H9 (cell line): ENCODE results near the gene KIF6. TPM values are rescaled to one million over a fixed set of nuclear protein-coding genes. Genes with fewer than 3 reads are reported as not detected.

Experiments used
- DNase-seq: peaks from one replicate; pipeline ENCODE4 v3.0.0-alpha.2; 2017
- H2AFZ ChIP-seq: one replicate; pipeline ENCODE4 v1.6.1; 2013; ENCODE audit warnings: mild to moderate bottlenecking, low read length, control low read depth, moderate library complexity
- H2AK5ac ChIP-seq: 2 replicates; pipeline ENCODE4 v1.6.1; 2013; ENCODE audit warnings: low read length, control low read depth, mixed read lengths; ENCODE audit not compliant: insufficient read length
- H2BK120ac ChIP-seq: one replicate; pipeline ENCODE4 v1.6.1; 2013; ENCODE audit warnings: low read depth, mild to moderate bottlenecking, low read length, control low read depth, inconsistent platforms; ENCODE audit not compliant: poor library complexity, severe bottlenecking
- H2BK12ac ChIP-seq: 2 replicates; pipeline ENCODE4 v1.6.1; 2013; ENCODE audit warnings: low read length, control low read depth, mixed read lengths, low read depth; ENCODE audit not compliant: insufficient read length
- H2BK15ac ChIP-seq: 2 replicates; pipeline ENCODE4 v1.6.1; 2013; ENCODE audit warnings: low read depth, low read length, control low read depth
- H2BK20ac ChIP-seq: one replicate; pipeline ENCODE4 v1.6.1; 2013; ENCODE audit warnings: low read depth, mild to moderate bottlenecking, low read length, control low read depth, inconsistent platforms; ENCODE audit not compliant: poor library complexity, severe bottlenecking
- H2BK5ac ChIP-seq: 2 replicates; pipeline ENCODE4 v1.6.1; 2013; ENCODE audit warnings: low read length, control low read depth, mixed read lengths; ENCODE audit not compliant: insufficient read length
- H3K14ac ChIP-seq: 2 replicates; pipeline ENCODE4 v1.6.1; 2013; ENCODE audit warnings: low read length, control low read depth; ENCODE audit not compliant: insufficient read depth
- H3K18ac ChIP-seq: 2 replicates; pipeline ENCODE4 v1.6.1; 2013; ENCODE audit warnings: low read depth, mild to moderate bottlenecking, mixed read lengths, low read length, control low read depth; ENCODE audit not compliant: insufficient read length
- H3K23ac ChIP-seq: 2 replicates; pipeline ENCODE4 v1.6.1; 2013; ENCODE audit warnings: low read length, control low read depth, mixed read lengths, low read depth; ENCODE audit not compliant: insufficient read length
- H3K23me2 ChIP-seq: 2 replicates; pipeline ENCODE4 v1.6.1; 2013; ENCODE audit warnings: low read depth, mild to moderate bottlenecking, mixed read lengths, low read length, control low read depth; ENCODE audit not compliant: insufficient read length, poor library complexity, severe bottlenecking
- H3K27ac ChIP-seq: 2 replicates; pipeline ENCODE4 v1.5.1; 2013; ENCODE audit warnings: low read length, control low read depth, mixed read lengths, low read depth; ENCODE audit not compliant: insufficient read length
- H3K27me3 ChIP-seq: 2 replicates; pipeline ENCODE4 v1.6.1; 2013; ENCODE audit warnings: low read length, control low read depth, inconsistent platforms; ENCODE audit not compliant: insufficient read depth
- H3K4ac ChIP-seq: 2 replicates; pipeline ENCODE4 v1.6.1; 2013; ENCODE audit warnings: low read depth, mild to moderate bottlenecking, control low read depth, inconsistent platforms, low read length, moderate library complexity
- H3K4me1 ChIP-seq: 2 replicates; pipeline ENCODE4 v1.6.1; 2013; ENCODE audit warnings: low read length, control low read depth, inconsistent platforms; ENCODE audit not compliant: insufficient read depth
- H3K4me2 ChIP-seq: 2 replicates; pipeline ENCODE4 v1.6.1; 2013; ENCODE audit warnings: low read length, control low read depth, mixed read lengths; ENCODE audit not compliant: insufficient read length, insufficient read depth
- H3K56ac ChIP-seq: 2 replicates; pipeline ENCODE4 v1.6.1; 2013; ENCODE audit warnings: low read depth, mild to moderate bottlenecking, mixed read lengths, low read length, control low read depth; ENCODE audit not compliant: insufficient read length
- H3K79me1 ChIP-seq: 2 replicates; pipeline ENCODE4 v1.6.1; 2013; ENCODE audit warnings: low read depth, mild to moderate bottlenecking, moderate library complexity, low read length, control low read depth, inconsistent platforms; ENCODE audit not compliant: insufficient read depth, poor library complexity, severe bottlenecking
- H3K79me2 ChIP-seq: 2 replicates; pipeline ENCODE4 v1.6.1; 2013; ENCODE audit warnings: low read length, control low read depth, inconsistent platforms; ENCODE audit not compliant: insufficient read depth
- H3K9ac ChIP-seq: 2 replicates; pipeline ENCODE4 v1.6.1; 2013; ENCODE audit warnings: low read length, control low read depth, mixed read lengths; ENCODE audit not compliant: insufficient read length; ENCODE audit errors: extremely low read depth
- H3K9me3 ChIP-seq: one replicate; pipeline ENCODE4 v1.6.1; 2013; ENCODE audit warnings: low read depth, low read length, inconsistent platforms; ENCODE audit not compliant: control insufficient read depth
- H3T11ph ChIP-seq: one replicate; pipeline ENCODE4 v1.6.1; 2013; ENCODE audit warnings: mild to moderate bottlenecking, low read length, control low read depth, inconsistent platforms
- H4K20me1 ChIP-seq: one replicate; pipeline ENCODE4 v1.6.1; 2013; ENCODE audit not compliant: control insufficient read depth, insufficient read length, insufficient read depth
- H4K5ac ChIP-seq: 2 replicates; pipeline ENCODE4 v1.6.1; 2013; ENCODE audit warnings: low read depth, mild to moderate bottlenecking, mixed read lengths, low read length, control low read depth; ENCODE audit not compliant: insufficient read length
- H4K8ac ChIP-seq: replicated peaks from 2 replicates; pipeline ENCODE4 v1.6.1; 2013; ENCODE audit warnings: low read length, control low read depth, mixed read lengths, low read depth; ENCODE audit not compliant: insufficient read length
- H4K91ac ChIP-seq: 2 replicates; pipeline ENCODE4 v1.6.1; 2013; ENCODE audit warnings: low read depth, mild to moderate bottlenecking, moderate library complexity, mixed read lengths, low read length, control low read depth; ENCODE audit not compliant: insufficient read length
- H3K27ac Mint-ChIP-seq, 3 experiments: 2 replicates in 2 of 3; 3 replicates in 1 of 3; pipeline ENCODE4 v1.8.0; 2020 to 2021; ENCODE audit warnings: mixed read lengths in 3 of 3, mild to moderate bottlenecking in 1 of 3, moderate library complexity in 1 of 3
- H3K27me3 Mint-ChIP-seq: 2 replicates; pipeline ENCODE4 v1.8.0; 2021; ENCODE audit warnings: low read depth, mild to moderate bottlenecking, moderate library complexity, mixed read lengths
- H3K36me3 Mint-ChIP-seq, 3 experiments: 2 replicates in 2 of 3; 3 replicates in 1 of 3; pipeline ENCODE4 v1.8.0; 2020 to 2021; ENCODE audit warnings: low read depth in 3 of 3, mixed read lengths in 3 of 3; ENCODE audit not compliant: insufficient read depth in 1 of 3
- H3K4me1 Mint-ChIP-seq, 2 experiments: 2 replicates each; pipeline ENCODE4 v1.8.0; 2020; ENCODE audit warnings: mixed read lengths in 2 of 2
- H3K4me3 Mint-ChIP-seq, 2 experiments: 2 replicates in 1 of 2; 3 replicates in 1 of 2; pipeline ENCODE4 v1.8.0; 2020 to 2021; ENCODE audit warnings: mild to moderate bottlenecking in 2 of 2, mixed read lengths in 2 of 2, moderate library complexity in 1 of 2
- H3K9me3 Mint-ChIP-seq, 2 experiments: 2 replicates in 1 of 2; 3 replicates in 1 of 2; pipeline ENCODE4 v1.8.0; 2020; ENCODE audit warnings: mild to moderate bottlenecking in 2 of 2, mixed read lengths in 2 of 2, moderate library complexity in 1 of 2
- CTCF ChIP-seq: fragments of 200-600 bp; sonication (generic); conservative IDR thresholded peaks from 3 replicates; pipeline ENCODE4 v1.8.0; 2021; ENCODE audit warnings: antibody characterized with exemption, mild to moderate bottlenecking
- WGBS: extraction: QIAGEN DNeasy Blood & Tissue Kit; methylation state at CpG from one replicate; pipeline ENCODE4 v1.1.7; 2013; ENCODE audit warnings: missing lambda C conversion rate, low lambda C conversion rate, mixed read lengths; ENCODE audit not compliant: insufficient read length; ENCODE audit errors: extremely low coverage; 5-methylcytosine and 5-hydroxymethylcytosine counted together
- total RNA-seq: library from RNA; stranded (reverse); gene quantifications from 2 replicates; pipeline ENCODE4 v1.2.1, GENCODE V29; 2021

The KIF6 gene
- total RNA-seq, 1 experiment from 2014 or later: 0.63 TPM

GRCh38 chr6:39466631-39467030, 258.6 kb downstream of the KIF6 start:
- Mint-ChIP-seq H3K27ac (peak overlapping the region in 1 of 3 experiments; percentile 74; a peak in 1 of 7 replicates), H3K27me3 (no peaks in the 10 kb centered on the region; the same call in 1 of the 2 replicates), H3K9me3 (no peaks in the 10 kb centered on the region; a peak in 1 of 5 replicates), H3K4me3 (no peak overlapping the region), H3K4me1 (no peaks in the 10 kb centered on the region), H3K36me3 (no peaks in the 10 kb centered on the region)
- Histone ChIP-seq H2BK20ac (no peak overlapping the region), H3K18ac (no peak overlapping the region), H2AFZ (no peak overlapping the region), H3K23me2 (no peaks in the 10 kb centered on the region), H4K20me1 (no peaks in the 10 kb centered on the region), H3K79me1 (no peaks in the 10 kb centered on the region), H3K9ac (no peak overlapping the region), H3K56ac (no peak overlapping the region), H3K4me1 (no peaks in the 10 kb centered on the region), H3K23ac (no peak overlapping the region), H3K27me3 (no peaks in the 10 kb centered on the region), H2AK5ac (no peak overlapping the region), H2BK15ac (no peak overlapping the region), H3K4ac (no peak overlapping the region), H4K5ac (no peak overlapping the region), H4K8ac (no peak overlapping the region), H3K14ac (no peak overlapping the region), H3T11ph (no peak overlapping the region), H3K9me3 (no peaks in the 10 kb centered on the region), H2BK12ac (no peak overlapping the region), H3K79me2 (no peaks in the 10 kb centered on the region), H2BK5ac (no peak overlapping the region), H2BK120ac (no peak overlapping the region), H3K27ac (no peak overlapping the region), H3K4me2 (no peak overlapping the region), H4K91ac (no peak overlapping the region)
- no peak for TF ChIP-seq CTCF
- DNase-seq: no peak
- WGBS: no CpG with 5 or more reads among the region's 1 CpG
